ENCODE results near the gene AIFM3. TPM values are rescaled to one million over a fixed set of nuclear protein-coding genes. Genes with fewer than 3 reads are reported as not detected.

AIFM3 gene
- total and polyA plus RNA-seq, 2 experiments from 2014 or later, result 0.45 to 1.5 TPM

DNA sequence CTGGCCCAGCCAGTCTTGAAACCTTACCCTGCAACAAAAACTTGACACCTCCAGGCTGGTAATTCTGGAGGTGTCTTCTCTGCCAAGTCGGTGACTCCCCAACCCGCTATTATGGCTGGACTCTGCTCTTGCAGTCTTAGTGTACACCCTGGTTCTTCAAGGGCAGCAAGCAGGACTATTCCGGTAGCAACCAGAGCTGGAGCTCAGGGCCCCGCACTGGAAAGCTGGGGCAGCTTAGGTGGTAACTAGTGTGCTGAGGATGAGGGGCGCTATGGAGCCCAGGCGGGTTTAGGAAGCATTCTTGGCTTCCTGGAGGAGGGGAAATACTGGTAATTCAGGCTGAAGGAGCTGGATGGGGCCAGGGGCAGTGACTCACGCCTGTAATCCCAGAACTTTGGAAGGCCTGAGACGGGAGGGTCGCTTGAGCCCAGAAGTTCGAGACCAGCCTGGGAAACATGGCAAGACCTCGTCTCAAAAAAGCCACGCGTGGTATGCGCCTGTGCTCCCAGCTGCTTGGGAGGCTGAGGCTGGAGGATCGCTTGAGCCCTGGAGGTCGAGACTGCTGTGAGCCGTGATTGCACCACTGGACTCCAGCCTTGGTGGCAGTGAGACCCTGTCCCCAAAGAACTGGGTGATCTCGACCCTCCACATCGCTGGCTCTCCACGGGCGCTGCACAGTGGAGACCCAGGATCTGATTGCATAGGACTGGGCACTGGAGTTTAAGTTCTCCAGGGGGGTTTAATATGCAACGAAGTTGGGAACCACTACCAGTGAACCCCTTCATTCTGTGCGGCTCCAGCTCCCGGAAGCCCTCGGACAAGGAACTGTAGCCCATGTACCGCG lies 10.6 kb upstream of the AIFM3 start:
- Histone ChIP-seq H2AFZ (no peak overlapping the region), H3K27me3 (ENCODE audit: insufficient read depth) (peaks cover 16% of the 10 kb centered on the region; the same call in 1 of the 2 replicates), H4K20me1 (replicated peaks; ENCODE audit: insufficient read depth) (peaks cover 18% of the 10 kb centered on the region), H3K4me1 (ENCODE audit: insufficient read depth) (peaks cover 4% of the 10 kb centered on the region; the same call in 1 of the 2 replicates), H3K79me2 (replicated peaks; ENCODE audit: insufficient read depth) (peaks cover 2% of the 10 kb centered on the region), H3K36me3 (ENCODE audit: insufficient read depth) (0 out of 2 replicates have a peak, but pooled peaks cover 4% of the 10 kb centered on the region), H3F3A (replicated peaks; ENCODE audit: low read depth) (peaks cover 13% of the 10 kb centered on the region), H3K9me2 (ENCODE audit: insufficient read depth) (no peaks in the 10 kb centered on the region), H3K27ac (ENCODE audit: low read depth) (no peak overlapping the region), H3K4me3 (peak overlapping the region; percentile 79), H3K4me2 (peak overlapping the region; percentile 89)
- peaks cover 19% of the 10 kb centered on the region for H3K27me3 Mint-ChIP-seq (ENCODE audit: insufficient read depth, low read depth, poor library complexity)
- 0 out of 3 replicates have a peak, but pooled peaks cover 2% of the 10 kb centered on the region for H3K9me3 Mint-ChIP-seq
- peaks cover 8% of the 10 kb centered on the region; the same call in 2 of the 3 replicates for H3K4me1 Mint-ChIP-seq
- DNase-seq (ENCODE audit: low spot score) (peak; percentile 87), ATAC-seq (peak; percentile 60)
- TF ChIP-seq, protein P1, sequence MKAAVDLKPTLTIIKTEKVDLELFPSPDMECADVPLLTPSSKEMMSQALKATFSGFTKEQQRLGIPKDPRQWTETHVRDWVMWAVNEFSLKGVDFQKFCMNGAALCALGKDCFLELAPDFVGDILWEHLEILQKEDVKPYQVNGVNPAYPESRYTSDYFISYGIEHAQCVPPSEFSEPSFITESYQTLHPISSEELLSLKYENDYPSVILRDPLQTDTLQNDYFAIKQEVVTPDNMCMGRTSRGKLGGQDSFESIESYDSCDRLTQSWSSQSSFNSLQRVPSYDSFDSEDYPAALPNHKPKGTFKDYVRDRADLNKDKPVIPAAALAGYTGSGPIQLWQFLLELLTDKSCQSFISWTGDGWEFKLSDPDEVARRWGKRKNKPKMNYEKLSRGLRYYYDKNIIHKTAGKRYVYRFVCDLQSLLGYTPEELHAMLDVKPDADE (IDR thresholded peaks at IDR 0.05), result no peak
- TF ChIP-seq, protein P2, sequence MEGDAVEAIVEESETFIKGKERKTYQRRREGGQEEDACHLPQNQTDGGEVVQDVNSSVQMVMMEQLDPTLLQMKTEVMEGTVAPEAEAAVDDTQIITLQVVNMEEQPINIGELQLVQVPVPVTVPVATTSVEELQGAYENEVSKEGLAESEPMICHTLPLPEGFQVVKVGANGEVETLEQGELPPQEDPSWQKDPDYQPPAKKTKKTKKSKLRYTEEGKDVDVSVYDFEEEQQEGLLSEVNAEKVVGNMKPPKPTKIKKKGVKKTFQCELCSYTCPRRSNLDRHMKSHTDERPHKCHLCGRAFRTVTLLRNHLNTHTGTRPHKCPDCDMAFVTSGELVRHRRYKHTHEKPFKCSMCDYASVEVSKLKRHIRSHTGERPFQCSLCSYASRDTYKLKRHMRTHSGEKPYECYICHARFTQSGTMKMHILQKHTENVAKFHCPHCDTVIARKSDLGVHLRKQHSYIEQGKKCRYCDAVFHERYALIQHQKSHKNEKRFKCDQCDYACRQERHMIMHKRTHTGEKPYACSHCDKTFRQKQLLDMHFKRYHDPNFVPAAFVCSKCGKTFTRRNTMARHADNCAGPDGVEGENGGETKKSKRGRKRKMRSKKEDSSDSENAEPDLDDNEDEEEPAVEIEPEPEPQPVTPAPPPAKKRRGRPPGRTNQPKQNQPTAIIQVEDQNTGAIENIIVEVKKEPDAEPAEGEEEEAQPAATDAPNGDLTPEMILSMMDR (conservative IDR thresholded peaks at IDR 0.05; ENCODE audit: low read depth in 2 of 2), result peak; percentile 54 to 63
- peak; percentile 13; the same call in 1 of the 2 replicates for TF ChIP-seq POLR2AphosphoS5 (IDR thresholded peaks at IDR 0.05; ENCODE audit: low read depth)
- peaks cover 25% of the 10 kb centered on the region; the same call in 2 of the 3 replicates for H3K36me3 Mint-ChIP-seq (ENCODE audit: low read depth)
- peak overlapping the region; percentile 78 for H3K4me3 Mint-ChIP-seq
- H3K27ac Mint-ChIP-seq, result peak overlapping the region; percentile 52; the same call in 1 of the 2 replicates

DNA sequence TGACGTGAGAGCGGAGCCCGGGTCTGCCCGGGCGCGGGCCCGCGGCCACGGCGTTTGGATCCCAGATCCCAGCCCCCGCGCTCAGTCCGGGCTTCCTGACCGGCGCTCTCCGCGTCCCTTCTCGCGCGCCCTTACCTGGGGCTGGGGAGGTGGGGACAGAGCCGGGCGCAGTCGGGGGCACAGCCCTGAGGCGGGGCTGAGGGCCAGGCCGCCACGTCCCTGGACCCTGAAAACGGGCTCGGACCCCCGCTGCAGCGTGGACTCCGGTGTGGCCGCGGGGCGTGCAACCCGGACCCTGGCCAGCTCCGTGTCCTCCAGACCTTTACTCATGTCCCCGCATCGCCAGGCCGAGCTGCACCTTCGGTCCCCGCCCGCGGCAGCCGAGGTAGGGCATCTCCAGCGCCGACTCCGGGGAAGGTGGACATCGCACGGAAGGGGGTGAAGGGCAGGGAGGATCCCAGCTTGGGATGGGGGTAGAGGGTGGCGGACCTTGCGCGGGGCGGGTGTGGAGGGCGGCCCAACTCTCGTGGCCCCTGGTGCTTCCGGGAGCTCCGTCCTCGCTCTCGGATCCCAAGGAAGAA lies 9.9 kb upstream of the AIFM3 start:
- Histone ChIP-seq H4K20me1 (replicated peaks; ENCODE audit: insufficient read depth) (peaks cover 14% of the 10 kb centered on the region), H2AFZ (peak overlapping the region; percentile 97), H3K4me2 (peak overlapping the region; percentile 89), H3K27ac (ENCODE audit: low read depth) (no peak overlapping the region), H3K27me3 (ENCODE audit: insufficient read depth) (peaks cover 18% of the 10 kb centered on the region; the same call in 1 of the 2 replicates), H3F3A (replicated peaks; ENCODE audit: low read depth) (peaks cover 9% of the 10 kb centered on the region), H3K9me2 (ENCODE audit: insufficient read depth) (no peaks in the 10 kb centered on the region), H3K4me1 (ENCODE audit: insufficient read depth) (peaks cover 4% of the 10 kb centered on the region; the same call in 1 of the 2 replicates), H3K36me3 (ENCODE audit: insufficient read depth) (0 out of 2 replicates have a peak, but pooled peaks cover 4% of the 10 kb centered on the region), H3K4me3 (peak overlapping the region; percentile 79), H3K79me2 (replicated peaks; ENCODE audit: insufficient read depth) (no peaks in the 10 kb centered on the region)
- Mint-ChIP-seq H3K4me3 (peak overlapping the region; percentile 78), H3K27ac (no peak overlapping the region), H3K9me3 (0 out of 3 replicates have a peak, but pooled peaks cover 2% of the 10 kb centered on the region), H3K36me3 (ENCODE audit: low read depth) (peaks cover 18% of the 10 kb centered on the region; the same call in 2 of the 3 replicates), H3K27me3 (ENCODE audit: insufficient read depth, low read depth, poor library complexity) (peaks cover 26% of the 10 kb centered on the region), H3K4me1 (peaks cover 11% of the 10 kb centered on the region; the same call in 2 of the 3 replicates)
- DNase-seq (ENCODE audit: low spot score) (peak; percentile 71), ATAC-seq (peak; percentile 71)
- TF ChIP-seq EZH2 (IDR thresholded peaks at IDR 0.05; ENCODE audit: low read depth, unreplicated experiment) (no peak), POLR2AphosphoS5 (IDR thresholded peaks at IDR 0.05; ENCODE audit: low read depth) (no peak), ZNF331 (CRISPR knock-in tag; IDR thresholded peaks at IDR 0.05; ENCODE audit: low read depth) (no peak)
